ENCODE results near the gene FHOD3.
"Not testable (repeated sequence)": the region's sequence is repeated elsewhere in the genome, so short reads cannot be mapped to it uniquely, and the experiment has no call there.

FHOD3 gene

DNA sequence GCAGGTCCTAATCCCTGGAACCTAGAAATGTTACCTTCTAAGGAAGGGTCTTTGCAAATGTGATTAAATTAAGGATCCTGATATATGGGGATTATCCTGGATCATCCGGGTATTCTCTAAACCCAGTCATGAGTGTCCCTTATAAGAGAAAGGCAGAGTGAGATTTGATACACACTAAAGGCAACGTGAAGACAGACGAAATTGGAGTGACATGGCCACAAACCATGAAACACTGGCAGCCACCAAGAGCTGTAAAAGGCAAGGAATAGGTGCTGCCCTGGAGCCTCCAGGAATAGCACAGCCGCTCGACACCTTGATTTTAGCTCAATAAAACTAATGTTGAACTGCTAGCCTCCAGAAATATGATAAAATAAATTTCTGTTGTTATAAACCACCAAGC, 486.3 kb downstream of the FHOD3 start:
- H3K27me3 Mint-ChIP-seq: no peaks in the 10 kb centered on the region
- H3K4me3 Mint-ChIP-seq: no peak overlapping the region
- H3K9me3 Mint-ChIP-seq: no peaks in the 10 kb centered on the region
- no peaks in the 10 kb centered on the region for H3K4me1 Mint-ChIP-seq (ENCODE audit: low read depth)
- no peak overlapping the region for H3K27ac Mint-ChIP-seq
- H3K36me3 Mint-ChIP-seq (ENCODE audit: low read depth): peaks cover 71% of the 10 kb centered on the region
- DNase-seq: no peak

DNA sequence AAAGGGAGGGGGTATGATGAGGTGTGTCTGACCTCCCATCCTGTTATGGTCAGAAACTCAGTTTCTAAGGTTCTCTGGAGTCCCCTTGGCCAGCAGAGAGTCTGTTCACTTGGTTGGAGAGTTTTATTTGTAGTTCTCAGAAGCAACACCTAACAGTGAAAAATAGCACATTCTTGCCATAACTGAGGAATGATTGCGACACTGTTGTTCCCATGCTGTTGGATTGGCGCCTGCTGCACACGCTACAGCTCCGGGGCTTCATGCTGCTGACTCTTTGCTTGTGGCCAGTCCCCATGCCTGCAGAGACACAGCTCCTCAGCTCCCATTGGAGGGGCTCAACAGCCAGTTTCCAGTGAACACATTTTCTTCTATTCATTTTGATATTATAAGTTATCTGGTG, 489.2 kb downstream of the FHOD3 start:
- Mint-ChIP-seq H3K4me3 (no peak overlapping the region), H3K9me3 (peaks cover 4% of the 10 kb centered on the region), H3K36me3 (ENCODE audit: low read depth) (peaks cover 80% of the 10 kb centered on the region), H3K4me1 (ENCODE audit: low read depth) (no peaks in the 10 kb centered on the region), H3K27me3 (no peaks in the 10 kb centered on the region), H3K27ac (no peak overlapping the region)
- DNase-seq: no peak

DNA sequence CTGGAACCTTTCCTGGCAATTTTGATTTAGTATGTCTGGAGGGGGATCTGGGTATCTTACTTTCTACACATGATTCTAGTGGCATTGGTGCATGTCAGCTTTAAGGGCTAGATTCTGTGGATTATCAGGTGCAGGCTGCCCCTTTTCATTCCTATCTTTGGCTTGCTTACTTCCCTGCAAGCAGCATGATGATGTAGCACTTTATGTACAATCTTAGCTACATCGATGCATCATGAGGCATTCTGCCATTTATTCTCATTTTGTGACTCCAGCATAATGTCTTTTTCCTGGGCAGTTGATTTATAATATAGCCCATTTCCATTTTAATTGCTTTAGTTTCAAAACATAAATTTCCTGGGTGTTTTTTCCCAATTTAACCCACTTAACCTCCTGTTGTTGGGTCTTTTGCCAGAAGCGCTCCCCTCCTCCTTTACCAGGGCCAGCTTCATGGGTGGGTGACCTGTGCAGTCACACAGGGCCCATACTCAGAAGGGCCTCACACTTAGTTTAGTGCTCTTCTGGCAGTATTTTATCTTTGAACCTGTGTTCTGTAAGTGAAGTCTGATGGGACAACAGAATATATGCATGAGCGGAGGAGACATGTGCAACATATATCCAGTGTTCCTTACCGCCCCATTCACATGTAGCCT, 495.2 kb downstream of the FHOD3 start:
- Mint-ChIP-seq H3K9me3 (peaks cover 4% of the 10 kb centered on the region), H3K4me3 (no peak overlapping the region)

DNA sequence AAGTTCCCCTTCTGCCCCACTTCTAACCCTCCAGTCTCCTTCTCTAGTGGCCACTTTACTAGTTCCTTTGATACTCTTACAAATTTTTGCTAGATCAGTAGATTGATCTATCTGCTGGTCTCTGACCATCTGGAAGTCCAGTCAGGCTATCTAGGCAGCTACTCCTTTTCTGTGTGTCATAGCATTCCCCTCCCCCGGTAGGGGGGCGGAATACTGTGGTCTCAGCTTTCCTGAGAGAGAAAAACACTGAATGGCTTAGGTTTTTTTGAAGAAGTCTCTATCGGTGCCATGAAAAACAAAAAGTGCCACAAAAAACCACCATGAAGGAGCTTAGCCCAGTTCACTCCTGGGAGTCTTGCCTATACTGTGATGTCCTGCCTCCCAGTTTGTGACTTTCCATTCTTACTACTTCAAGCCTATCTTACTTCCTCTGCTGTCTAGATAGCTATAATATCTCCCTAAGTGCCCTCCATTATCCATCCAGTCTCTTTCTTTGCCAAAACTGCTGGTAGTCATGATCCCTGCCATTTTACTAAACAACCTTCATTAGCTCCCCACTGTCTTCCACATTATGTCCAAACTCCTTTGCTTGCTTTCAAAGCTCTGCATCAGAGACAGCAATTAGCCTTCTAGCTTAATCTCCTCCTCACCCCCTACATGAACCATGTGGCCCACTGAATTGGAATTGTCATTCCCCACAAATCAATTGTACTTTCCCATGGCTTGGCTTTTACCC, 501.4 kb downstream of the FHOD3 start:
- H3K27ac Mint-ChIP-seq: no peak overlapping the region
- no peak for DNase-seq
- H3K4me3 Mint-ChIP-seq: no peak overlapping the region
- H3K36me3 Mint-ChIP-seq (ENCODE audit: low read depth): peaks cover 95% of the 10 kb centered on the region
- H3K4me1 Mint-ChIP-seq (ENCODE audit: low read depth): no peaks in the 10 kb centered on the region
- no peaks in the 10 kb centered on the region for H3K27me3 Mint-ChIP-seq
- no peaks in the 10 kb centered on the region for H3K9me3 Mint-ChIP-seq

More for the DNA sequence above, 495.2 kb downstream of the FHOD3 start:
- peaks cover 94% of the 10 kb centered on the region for H3K36me3 Mint-ChIP-seq (ENCODE audit: low read depth)
- no peak for DNase-seq
- H3K27ac Mint-ChIP-seq: no peak overlapping the region
- H3K4me1 Mint-ChIP-seq (ENCODE audit: low read depth): no peaks in the 10 kb centered on the region
- no peaks in the 10 kb centered on the region for H3K27me3 Mint-ChIP-seq

DNA sequence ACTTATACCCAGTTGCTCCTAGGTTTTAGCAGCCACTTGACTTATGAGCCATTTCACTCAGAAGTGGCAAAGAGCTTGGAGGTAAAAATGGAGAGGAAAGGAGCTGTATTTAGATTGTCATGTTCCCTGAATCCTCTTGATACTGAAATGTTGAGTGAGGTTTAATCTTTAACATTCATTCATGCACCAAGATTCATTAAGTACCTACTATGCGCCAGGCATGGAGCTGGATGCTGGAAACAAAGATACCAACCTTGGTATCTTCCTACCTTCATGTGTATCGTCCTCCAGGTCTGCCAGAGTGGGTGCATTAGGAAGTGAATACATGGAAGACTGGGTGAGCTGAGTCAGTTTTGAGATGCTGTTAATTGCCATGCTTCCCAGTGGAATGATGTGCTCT, 507.6 kb downstream of the FHOD3 start:
- Mint-ChIP-seq H3K4me1 (ENCODE audit: low read depth) (peaks cover 5% of the 10 kb centered on the region), H3K9me3 (no peaks in the 10 kb centered on the region), H3K36me3 (ENCODE audit: low read depth) (peaks cover 85% of the 10 kb centered on the region), H3K27ac (no peak overlapping the region), H3K4me3 (no peak overlapping the region), H3K27me3 (no peaks in the 10 kb centered on the region)
- DNase-seq: no peak

DNA sequence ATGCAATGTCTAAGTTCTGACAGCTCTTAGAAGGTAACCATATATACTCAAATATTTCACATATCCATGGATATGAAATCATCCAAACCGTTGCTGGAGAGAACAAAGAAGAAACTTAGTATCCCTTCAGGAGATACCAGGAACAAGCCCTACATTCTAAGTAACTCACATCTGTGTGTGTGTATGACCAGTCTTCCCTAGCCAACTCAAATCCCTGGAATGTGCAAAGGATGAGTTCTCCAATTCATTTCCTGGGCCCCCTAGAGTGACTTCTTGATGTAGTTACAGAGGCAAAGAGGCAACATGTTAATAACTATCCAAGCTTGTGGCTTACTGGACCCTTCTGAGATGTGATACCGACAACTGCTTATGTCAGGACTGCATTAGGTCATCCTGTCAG, 511.2 kb downstream of the FHOD3 start:
- Mint-ChIP-seq H3K36me3 (ENCODE audit: low read depth) (peaks cover 80% of the 10 kb centered on the region), H3K9me3 (no peaks in the 10 kb centered on the region), H3K4me3 (no peak overlapping the region), H3K27me3 (no peaks in the 10 kb centered on the region), H3K27ac (no peak overlapping the region), H3K4me1 (ENCODE audit: low read depth) (peaks cover 9% of the 10 kb centered on the region)
- DNase-seq: no peak

DNA sequence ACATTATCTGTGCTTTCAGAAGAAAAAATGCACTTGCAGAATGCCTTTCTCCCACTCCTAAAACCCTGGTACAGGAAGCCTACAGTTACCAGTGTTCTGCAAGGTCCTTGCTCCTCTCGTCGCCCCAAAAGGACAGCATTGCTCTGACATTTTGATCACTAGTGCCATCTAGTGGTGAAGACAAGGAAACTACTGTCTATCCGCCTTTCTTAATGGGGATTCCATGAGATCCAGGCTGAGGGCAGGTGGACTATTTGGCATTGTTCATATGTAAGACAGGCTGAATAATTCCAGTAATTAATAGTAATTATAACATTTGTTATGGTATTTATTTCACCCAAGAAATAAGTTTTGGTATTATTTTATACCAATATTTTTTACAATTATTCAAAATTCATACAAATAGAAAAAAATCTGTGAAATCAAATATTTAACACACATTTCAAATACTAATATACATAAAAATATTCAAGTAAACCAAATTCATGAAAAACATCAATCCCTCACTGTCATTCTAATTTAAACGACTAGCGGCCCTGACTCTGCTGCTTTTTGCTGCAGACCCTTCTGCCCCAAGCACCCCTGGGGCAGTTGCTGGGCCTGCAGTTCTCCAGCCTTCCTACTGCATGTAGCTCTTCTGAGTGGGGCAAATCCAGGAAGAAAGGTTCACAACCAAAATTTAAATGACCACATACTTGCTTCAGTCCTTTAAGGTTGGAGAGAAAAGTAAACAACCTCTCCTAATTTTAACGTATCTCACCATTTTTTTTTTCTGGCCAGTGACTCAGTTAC, 512.3 kb downstream of the FHOD3 start:
- no peak overlapping the region for H3K27ac Mint-ChIP-seq
- H3K9me3 Mint-ChIP-seq: no peaks in the 10 kb centered on the region
- H3K4me3 Mint-ChIP-seq: no peak overlapping the region
- H3K36me3 Mint-ChIP-seq (ENCODE audit: low read depth): peaks cover 80% of the 10 kb centered on the region
- peaks cover 16% of the 10 kb centered on the region for H3K4me1 Mint-ChIP-seq (ENCODE audit: low read depth)
- peak; percentile 37 for DNase-seq
- H3K27me3 Mint-ChIP-seq: no peaks in the 10 kb centered on the region

DNA sequence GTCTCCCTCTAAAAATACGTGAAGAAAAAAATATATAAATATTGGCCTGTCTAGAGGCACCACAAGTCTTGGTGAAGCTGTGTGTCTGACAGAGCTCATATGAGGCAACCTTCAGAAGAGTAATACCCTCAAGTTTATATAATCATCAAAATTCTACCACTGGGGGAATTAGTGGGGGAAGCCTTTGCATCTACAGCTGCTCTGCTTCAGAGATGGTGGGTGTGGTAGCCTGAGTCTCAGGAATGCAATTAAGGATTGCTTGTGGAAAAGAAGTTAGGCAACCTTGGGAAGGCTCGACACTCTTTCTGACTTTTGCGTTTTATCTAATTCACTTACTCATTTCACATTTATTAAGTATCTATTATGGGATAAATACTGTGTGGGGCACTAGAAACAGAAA, 513.9 kb downstream of the FHOD3 start:
- no peak overlapping the region for H3K27ac Mint-ChIP-seq

DNA sequence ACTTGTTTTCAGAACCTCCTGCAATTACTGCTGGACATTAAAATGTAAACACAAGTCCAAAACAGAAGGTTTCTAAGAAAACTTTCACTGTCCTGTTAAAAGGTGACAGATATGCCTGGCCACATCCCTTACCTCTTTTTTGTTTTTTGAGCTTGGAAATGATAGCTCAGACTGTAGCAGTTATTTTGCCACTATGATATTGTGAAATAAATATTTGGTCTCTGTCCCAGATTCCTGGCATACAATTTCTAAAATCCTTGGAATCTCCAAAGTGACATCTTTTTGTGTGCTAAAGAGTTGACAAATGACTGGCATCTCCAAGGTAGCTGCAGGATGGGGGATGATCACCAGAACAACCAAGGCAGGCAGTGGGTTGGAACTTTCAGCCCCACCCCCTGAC, 514.4 kb downstream of the FHOD3 start:
- Mint-ChIP-seq H3K27me3 (no peaks in the 10 kb centered on the region), H3K36me3 (ENCODE audit: low read depth) (peaks cover 81% of the 10 kb centered on the region), H3K9me3 (no peaks in the 10 kb centered on the region), H3K27ac (no peak overlapping the region), H3K4me3 (no peak overlapping the region), H3K4me1 (ENCODE audit: low read depth) (peaks cover 16% of the 10 kb centered on the region)
- DNase-seq: no peak

More for the DNA sequence above, 513.9 kb downstream of the FHOD3 start:
- no peaks in the 10 kb centered on the region for H3K9me3 Mint-ChIP-seq
- H3K4me3 Mint-ChIP-seq: no peak overlapping the region
- H3K36me3 Mint-ChIP-seq (ENCODE audit: low read depth): peaks cover 78% of the 10 kb centered on the region
- no peaks in the 10 kb centered on the region for H3K27me3 Mint-ChIP-seq
- no peak for DNase-seq
- H3K4me1 Mint-ChIP-seq (ENCODE audit: low read depth): peaks cover 16% of the 10 kb centered on the region

DNA sequence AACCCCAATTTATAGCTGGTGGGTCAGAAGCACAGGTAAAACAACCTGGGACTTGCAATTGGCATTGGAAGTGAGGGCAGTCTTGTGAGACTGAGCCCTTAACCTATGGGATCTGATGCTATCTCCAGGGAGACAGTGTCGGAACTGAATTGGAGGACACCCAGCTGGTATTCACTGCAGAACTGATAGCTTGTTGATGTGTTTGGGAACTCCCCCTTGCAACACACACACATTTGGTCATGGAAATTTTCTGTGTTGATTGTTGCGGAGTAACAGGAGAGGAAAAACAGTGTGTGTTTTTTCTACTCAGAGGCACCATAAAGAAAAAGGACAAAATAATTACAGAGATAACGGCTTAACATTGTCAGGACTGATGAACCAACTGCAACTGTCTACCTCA, 515.2 kb downstream of the FHOD3 start:
- no peak for DNase-seq
- H3K4me3 Mint-ChIP-seq: no peak overlapping the region

DNA sequence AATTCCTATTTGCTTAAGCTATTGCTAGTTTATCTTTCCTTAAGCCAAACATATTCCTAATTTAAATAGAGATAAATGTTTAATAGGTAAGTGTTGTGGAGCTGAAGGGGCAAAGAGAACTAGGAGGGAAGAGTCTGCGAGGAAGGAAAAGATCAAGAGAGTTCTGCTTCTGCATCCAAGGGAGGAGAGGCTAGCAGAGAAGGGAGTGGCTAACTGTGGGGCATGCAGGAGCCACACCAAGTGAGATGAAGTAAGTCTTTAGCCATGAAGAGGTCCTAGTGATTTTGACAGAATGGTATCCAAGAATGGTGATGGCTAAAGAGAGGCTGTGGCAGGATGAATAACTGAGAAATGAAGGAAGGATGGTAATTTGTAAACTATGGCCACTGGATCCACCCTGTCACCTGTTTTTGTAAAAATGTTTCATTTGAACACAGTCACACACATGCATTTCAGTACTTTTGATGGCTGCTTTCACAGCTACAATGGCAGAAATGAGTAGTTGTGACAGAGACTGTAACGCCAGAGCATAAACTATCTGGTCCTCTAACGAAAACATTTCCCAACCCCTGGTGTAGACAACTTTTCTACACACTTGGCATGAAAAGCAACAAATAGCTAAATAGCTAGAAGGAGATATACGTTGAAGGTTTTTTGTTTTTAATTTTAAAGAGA, 515.7 kb downstream of the FHOD3 start:
- Mint-ChIP-seq H3K4me3 (no peak overlapping the region), H3K27ac (peak overlapping the region; percentile 67), H3K36me3 (ENCODE audit: low read depth) (peaks cover 80% of the 10 kb centered on the region), H3K4me1 (ENCODE audit: low read depth) (peaks cover 15% of the 10 kb centered on the region), H3K9me3 (no peaks in the 10 kb centered on the region), H3K27me3 (no peaks in the 10 kb centered on the region)
- no peak for DNase-seq

More for the DNA sequence above, 515.2 kb downstream of the FHOD3 start:
- Mint-ChIP-seq H3K27me3 (no peaks in the 10 kb centered on the region), H3K27ac (no peak overlapping the region), H3K36me3 (ENCODE audit: low read depth) (peaks cover 80% of the 10 kb centered on the region), H3K4me1 (ENCODE audit: low read depth) (peaks cover 15% of the 10 kb centered on the region), H3K9me3 (no peaks in the 10 kb centered on the region)

DNA sequence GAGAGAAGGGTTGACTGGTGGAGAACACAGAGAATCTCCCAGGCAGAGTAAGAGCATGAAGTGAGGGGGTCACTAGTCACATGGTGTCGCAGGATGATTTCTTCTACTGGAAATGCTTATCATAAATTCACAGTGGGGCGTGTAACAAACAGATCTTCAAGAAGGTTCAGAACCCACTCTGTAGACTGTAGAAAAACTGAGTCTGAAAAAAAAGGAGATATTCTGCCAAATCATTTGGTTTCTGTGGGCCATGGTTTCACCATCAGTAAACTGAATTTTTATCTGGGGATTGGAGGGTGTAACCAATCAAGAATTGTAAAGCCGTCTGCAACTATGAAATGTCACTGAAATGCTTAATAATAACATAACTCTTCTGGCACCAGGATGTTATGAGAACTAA, 516.3 kb downstream of the FHOD3 start:
- H3K4me1 Mint-ChIP-seq (ENCODE audit: low read depth): peaks cover 15% of the 10 kb centered on the region
- no peaks in the 10 kb centered on the region for H3K27me3 Mint-ChIP-seq
- H3K27ac Mint-ChIP-seq: peak overlapping the region; percentile 67
- no peak for DNase-seq
- peaks cover 80% of the 10 kb centered on the region for H3K36me3 Mint-ChIP-seq (ENCODE audit: low read depth)
- H3K4me3 Mint-ChIP-seq: no peak overlapping the region
- H3K9me3 Mint-ChIP-seq: no peaks in the 10 kb centered on the region

DNA sequence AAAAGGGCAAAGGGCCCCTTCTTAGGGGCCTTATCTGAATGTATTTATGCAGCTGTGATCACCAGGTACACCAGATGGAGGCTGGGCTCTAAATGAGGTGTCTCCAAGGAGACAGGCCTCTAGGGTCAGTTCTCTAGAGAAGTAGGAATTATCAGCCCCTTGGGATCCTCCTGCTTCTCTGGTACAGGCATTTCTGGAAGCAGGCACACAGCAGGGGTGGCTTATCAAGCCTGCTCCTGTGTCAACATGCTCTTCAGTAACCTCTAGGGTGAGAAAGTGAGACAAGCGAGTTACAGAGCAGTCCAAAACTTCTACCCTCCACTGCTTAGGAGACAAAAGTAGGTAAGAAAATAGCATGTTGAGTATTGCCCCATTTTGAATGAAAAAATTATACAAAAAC, 517.5 kb downstream of the FHOD3 start:
- Mint-ChIP-seq H3K27me3 (no peaks in the 10 kb centered on the region), H3K36me3 (ENCODE audit: low read depth) (peaks cover 86% of the 10 kb centered on the region), H3K9me3 (no peaks in the 10 kb centered on the region), H3K4me3 (no peak overlapping the region), H3K4me1 (ENCODE audit: low read depth) (peaks cover 14% of the 10 kb centered on the region), H3K27ac (no peak overlapping the region)
- no peak for DNase-seq

DNA sequence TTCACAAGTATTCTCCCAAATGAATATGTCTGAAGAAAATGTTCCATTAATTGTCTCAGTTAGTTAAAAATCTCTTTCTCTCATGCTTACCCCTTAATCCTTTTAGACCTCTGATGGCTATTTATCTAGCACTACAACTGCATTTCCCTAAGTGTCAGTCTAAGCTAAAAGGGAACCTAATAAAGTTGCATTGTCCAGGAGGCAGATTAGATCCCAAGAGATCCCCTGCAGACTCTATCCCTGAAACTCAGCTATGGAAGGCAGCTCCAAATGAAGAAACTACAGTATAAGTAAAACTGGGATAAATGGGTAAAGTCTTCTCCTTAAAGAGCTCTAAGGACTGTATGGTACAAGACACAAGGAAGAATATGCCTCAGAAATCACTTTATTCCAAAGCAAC, 518.6 kb downstream of the FHOD3 start:
- H3K27ac Mint-ChIP-seq: not testable (repeated sequence)

More for the DNA sequence above, 518.6 kb downstream of the FHOD3 start:
- peaks cover 14% of the 10 kb centered on the region for H3K4me1 Mint-ChIP-seq (ENCODE audit: low read depth)
- H3K9me3 Mint-ChIP-seq, H3K27me3 Mint-ChIP-seq, DNase-seq, H3K4me3 Mint-ChIP-seq: not testable (repeated sequence)
- H3K36me3 Mint-ChIP-seq (ENCODE audit: low read depth): peaks cover 86% of the 10 kb centered on the region

Measured in activated T-cell treated with anti-CD3 and anti-CD28 coated beads, Interleukin-2, amount 50 U/mL, for 24 hours (primary cell).